ENCODE results near the gene FOXI3. TPM values are rescaled to one million over a fixed set of nuclear protein-coding genes. Genes with fewer than 3 reads are reported as not detected.

The FOXI3 gene
- total and polyA plus RNA-seq, 9 of the 15 experiments (the other 6 are each of a cell fraction or from before 2014, with no cell fraction given): not detected

- no TSS peak for BruUV-seq (replicated peaks)
- ATAC-seq: no peak
Measured at GRCh38 chr2:88483200-88483599, 30.7 kb upstream of the FOXI3 start.

More at GRCh38 chr2:88483200-88483599, 30.7 kb upstream of the FOXI3 start:
- Histone ChIP-seq H3K36me3 (ENCODE audit: control insufficient read depth, insufficient read depth, low read length) (no peaks in the 10 kb centered on the region), H3K9me3 (replicated peaks; ENCODE audit: control insufficient read depth, insufficient read depth, low read depth, low read length) (no peaks in the 10 kb centered on the region), H3K4me3 (no peak overlapping the region), H3K4me2 (ENCODE audit: insufficient read depth, low read length) (no peak overlapping the region), H4K20me1 (replicated peaks; ENCODE audit: control insufficient read depth, insufficient read depth, low read length) (no peaks in the 10 kb centered on the region), H3K4me1 (replicated peaks in 1 of 2; ENCODE audit: control insufficient read depth in 2 of 2, insufficient read depth in 2 of 2, low read length in 2 of 2) (no peaks in the 10 kb centered on the region; a peak in 1 of 5 replicates), H2AFZ (ENCODE audit: low read depth, low read length) (no peak overlapping the region), H3K9ac (ENCODE audit: insufficient read depth in 1 of 2, low read depth in 2 of 2, low read length in 2 of 2) (no peak overlapping the region), H3K79me2 (ENCODE audit: control insufficient read depth, insufficient read depth, low read length) (no peaks in the 10 kb centered on the region), H3K27ac (ENCODE audit: extremely low read depth, low read depth, low read length) (no peak overlapping the region), H3K27me3 (ENCODE audit: control insufficient read depth in 2 of 2, insufficient read depth in 2 of 2, low read length in 2 of 2) (peaks cover 0 to 21% of the 10 kb centered on the region in 2 experiments; a peak in 2 of 5 replicates), H3K9me1 (ENCODE audit: control insufficient read depth, insufficient read depth, low read length) (no peaks in the 10 kb centered on the region)
- ChIA-PET POLR2A (no interaction called here), CTCF (ENCODE audit: low intra/inter-chr PET ratio) (no interaction called here)
- intact Hi-C loops (cut with micrococcal nuclease): no loop called here
- DNase-seq (ENCODE audit: extremely low read depth in 1 of 4, low spot score in 3 of 4) (no peak), FAIRE-seq (no peak)
- WGBS (ENCODE audit: insufficient coverage, low coverage, missing lambda C conversion rate): 2% methylated on average over 3 of the region's 3 CpGs
- TF ChIP-seq ZNF354B (CRISPR knock-in tag; IDR thresholded peaks at IDR 0.05): no peak
- no peak for TF ChIP-seq HOMEZ (CRISPR knock-in tag; IDR thresholded peaks at IDR 0.05)
- no peak for TF ChIP-seq GMEB1 (CRISPR knock-in tag; IDR thresholded peaks at IDR 0.05)
- no peak for TF ChIP-seq ETV1 (tag; conservative IDR thresholded peaks at IDR 0.05; ENCODE audit: low read depth)
- no peak for TF ChIP-seq NFRKB (IDR thresholded peaks at IDR 0.05; ENCODE audit: low read depth)
- no peak for TF ChIP-seq MXI1 (IDR thresholded peaks at IDR 0.05; ENCODE audit: low read depth, low read length)
- TF ChIP-seq SIN3B (IDR thresholded peaks at IDR 0.05; ENCODE audit: low read depth): no peak
- no peak for TF ChIP-seq ID3 (CRISPR knock-in tag; IDR thresholded peaks at IDR 0.05)
- no peak for TF ChIP-seq ID3 (tag; IDR thresholded peaks at IDR 0.05)
- TF ChIP-seq HMGXB4 (CRISPR knock-in tag; IDR thresholded peaks at IDR 0.05): no peak
- TF ChIP-seq RUNX1 (IDR thresholded peaks at IDR 0.05; ENCODE audit: low read depth): no peak
- no peak for TF ChIP-seq CREB3L1 (IDR thresholded peaks at IDR 0.05; ENCODE audit: borderline replicate concordance, low read depth)
- no peak for TF ChIP-seq XRCC3 (IDR thresholded peaks at IDR 0.05)
- no peak for TF ChIP-seq ILK (tag; IDR thresholded peaks at IDR 0.05; ENCODE audit: borderline replicate concordance, low read depth)
- no peak for TF ChIP-seq SP2 (IDR thresholded peaks at IDR 0.05; ENCODE audit: extremely low read depth, low read depth, low read length, poor library complexity, severe bottlenecking)
- TF ChIP-seq FOXJ2 (tag; IDR thresholded peaks at IDR 0.05): no peak
- TF ChIP-seq ZFPM2 (CRISPR knock-in tag; IDR thresholded peaks at IDR 0.05): no peak
- in situ Hi-C loops (cut with MboI): no loop called here
